Astrocyte (in vitro differentiated cells and primary cell): ENCODE measurements around the gene VDAC1.

Experiments used
- EZH2 ChIP-seq: IDR thresholded peaks from 2 replicates; pipeline ENCODE4 v1.6.1; 2012; ENCODE audit warnings: mild to moderate bottlenecking, low read length, inconsistent platforms; ENCODE audit not compliant: insufficient read depth
- TF ChIP-seq, protein P1 (sequence below): IDR thresholded peaks from 2 replicates; pipeline ENCODE4 v1.5.1; 2011; ENCODE audit warnings: low read depth, mild to moderate bottlenecking, inconsistent platforms, low read length, moderate library complexity; ENCODE audit not compliant: insufficient read depth

DNA sequence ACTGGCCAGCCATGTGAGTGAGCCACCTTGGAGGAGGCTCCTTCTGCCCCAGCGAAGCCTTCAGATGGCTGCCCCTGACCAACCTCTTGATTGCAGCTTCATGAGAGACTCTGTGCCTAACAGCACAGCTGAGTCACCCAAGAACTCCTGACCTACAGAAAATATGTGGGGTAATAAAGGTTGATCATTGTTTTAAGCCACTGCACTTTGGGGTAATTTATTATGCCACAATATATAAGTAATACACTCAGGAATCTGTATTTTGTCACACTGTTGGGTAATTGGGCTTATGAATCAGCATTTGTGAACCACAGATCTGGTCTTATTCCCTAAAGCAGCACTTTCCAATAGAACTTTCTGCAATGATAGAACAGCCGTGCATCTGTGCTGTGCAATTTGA is 24.4 kb upstream of the VDAC1 start:
- TF ChIP-seq, protein P1, sequence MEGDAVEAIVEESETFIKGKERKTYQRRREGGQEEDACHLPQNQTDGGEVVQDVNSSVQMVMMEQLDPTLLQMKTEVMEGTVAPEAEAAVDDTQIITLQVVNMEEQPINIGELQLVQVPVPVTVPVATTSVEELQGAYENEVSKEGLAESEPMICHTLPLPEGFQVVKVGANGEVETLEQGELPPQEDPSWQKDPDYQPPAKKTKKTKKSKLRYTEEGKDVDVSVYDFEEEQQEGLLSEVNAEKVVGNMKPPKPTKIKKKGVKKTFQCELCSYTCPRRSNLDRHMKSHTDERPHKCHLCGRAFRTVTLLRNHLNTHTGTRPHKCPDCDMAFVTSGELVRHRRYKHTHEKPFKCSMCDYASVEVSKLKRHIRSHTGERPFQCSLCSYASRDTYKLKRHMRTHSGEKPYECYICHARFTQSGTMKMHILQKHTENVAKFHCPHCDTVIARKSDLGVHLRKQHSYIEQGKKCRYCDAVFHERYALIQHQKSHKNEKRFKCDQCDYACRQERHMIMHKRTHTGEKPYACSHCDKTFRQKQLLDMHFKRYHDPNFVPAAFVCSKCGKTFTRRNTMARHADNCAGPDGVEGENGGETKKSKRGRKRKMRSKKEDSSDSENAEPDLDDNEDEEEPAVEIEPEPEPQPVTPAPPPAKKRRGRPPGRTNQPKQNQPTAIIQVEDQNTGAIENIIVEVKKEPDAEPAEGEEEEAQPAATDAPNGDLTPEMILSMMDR: no peak
- no peak for TF ChIP-seq EZH2
